MM.1S (cell line): ENCODE results near the gene TIGD4.

Source experiments
- DNase-seq: peaks from one replicate; pipeline ENCODE4 v3.0.0-alpha.2; 2015
- H2AFZ ChIP-seq: fragments of 300-600 bp; sonication (generic); 2 replicates; pipeline ENCODE4 v1.6.0; 2016; ENCODE audit warnings: antibody characterized with exemption, low read length
- H3F3A ChIP-seq: fragments of 300-600 bp; sonication (generic); 2 replicates; pipeline ENCODE4 v1.6.1; 2016; ENCODE audit warnings: mild to moderate bottlenecking, antibody characterized with exemption, low read length, moderate library complexity, mixed read lengths; ENCODE audit not compliant: insufficient read depth
- H3K27ac ChIP-seq: fragments of 300-600 bp; sonication (generic); 2 replicates; pipeline ENCODE4 v1.5.1; 2016; ENCODE audit warnings: mild to moderate bottlenecking, low read length
- H3K27me3 ChIP-seq: fragments of 300-600 bp; sonication (generic); replicated peaks from 2 replicates; pipeline ENCODE4 v1.6.0; 2016; ENCODE audit warnings: low read length; ENCODE audit not compliant: insufficient read depth
- H3K36me3 ChIP-seq: fragments of 300-600 bp; sonication (generic); replicated peaks from 2 replicates; pipeline ENCODE4 v1.6.1; 2016; ENCODE audit warnings: mild to moderate bottlenecking, low read length, mixed read lengths; ENCODE audit not compliant: insufficient read depth
- H3K4me1 ChIP-seq: fragments of 300-600 bp; sonication (generic); 2 replicates; pipeline ENCODE4 v1.6.1; 2016; ENCODE audit warnings: low read length, mixed read lengths
- H3K4me2 ChIP-seq: fragments of 300-600 bp; sonication (generic); 2 replicates; pipeline ENCODE4 v1.6.0; 2016; ENCODE audit warnings: low read depth, low read length
- H3K4me3 ChIP-seq: fragments of 300-600 bp; sonication (generic); 2 replicates; pipeline ENCODE4 v1.5.1; 2016; ENCODE audit warnings: low read length, mixed read lengths
- H3K79me2 ChIP-seq: fragments of 300-600 bp; sonication (generic); 2 replicates; pipeline ENCODE4 v1.6.1; 2016; ENCODE audit warnings: mixed run types, low read length, mixed read lengths
- H3K9ac ChIP-seq: fragments of 300-600 bp; sonication (generic); 2 replicates; pipeline ENCODE4 v1.6.1; 2016; ENCODE audit warnings: low read length, mixed read lengths
- H3K9me2 ChIP-seq: fragments of 300-600 bp; sonication (generic); replicated peaks from 2 replicates; pipeline ENCODE4 v1.6.1; 2016; ENCODE audit warnings: mild to moderate bottlenecking, low read length, mixed read lengths; ENCODE audit not compliant: insufficient read depth
- H3K9me3 ChIP-seq: fragments of 300-600 bp; sonication (generic); replicated peaks from 2 replicates; pipeline ENCODE4 v1.6.1; 2016; ENCODE audit warnings: mild to moderate bottlenecking, low read length, mixed read lengths; ENCODE audit not compliant: insufficient read depth
- H4K20me1 ChIP-seq: fragments of 300-600 bp; sonication (generic); 2 replicates; pipeline ENCODE4 v1.6.1; 2016; ENCODE audit warnings: mild to moderate bottlenecking, low read length, moderate library complexity, mixed read lengths; ENCODE audit not compliant: insufficient read depth
- EZH2 ChIP-seq: fragments of 300-600 bp; sonication (generic); optimal IDR thresholded peaks from 2 replicates; pipeline ENCODE3; 2017; ENCODE audit warnings: low read depth, mild to moderate bottlenecking, antibody characterized with exemption, low read length, mixed read lengths
- EZH2phosphoT487 ChIP-seq: fragments of 300-600 bp; sonication (generic); IDR thresholded peaks from 2 replicates; pipeline ENCODE4 v1.6.1; 2018; ENCODE audit warnings: antibody characterized with exemption, low read length
- TF ChIP-seq, protein P1 (sequence below): fragments of 300-600 bp; sonication (generic); IDR thresholded peaks from 2 replicates; pipeline ENCODE4 v1.5.1; 2016; ENCODE audit warnings: antibody characterized with exemption, low read length, mixed read lengths

The TIGD4 gene

DNA sequence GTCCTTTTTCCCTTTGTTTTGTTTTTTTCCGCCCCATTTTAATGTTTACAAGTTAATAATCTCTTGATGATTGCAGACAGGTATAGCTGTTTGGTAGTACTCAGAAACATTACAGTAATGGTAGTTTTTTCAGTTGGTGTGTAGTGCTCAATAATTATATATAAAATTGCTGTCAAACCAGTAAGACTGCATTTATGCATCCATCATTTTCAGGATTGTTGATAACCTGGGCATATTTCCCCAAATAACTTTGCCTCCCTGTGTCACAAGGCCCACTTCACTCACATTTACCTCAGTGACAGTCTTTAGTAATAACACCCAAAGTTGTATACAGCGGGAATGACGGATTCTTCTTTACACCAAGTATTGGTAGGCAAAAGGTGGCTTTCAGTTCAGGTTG lies 16.4 kb upstream of the TIGD4 start:
- Histone ChIP-seq H2AFZ (no peak overlapping the region), H3K4me2 (no peak overlapping the region), H3K9me2 (no peaks in the 10 kb centered on the region), H3K9me3 (no peaks in the 10 kb centered on the region), H3F3A (no peaks in the 10 kb centered on the region), H4K20me1 (no peaks in the 10 kb centered on the region), H3K9ac (no peak overlapping the region), H3K27ac (no peak overlapping the region), H3K36me3 (no peaks in the 10 kb centered on the region), H3K4me3 (no peak overlapping the region), H3K4me1 (no peaks in the 10 kb centered on the region; the same call in 1 of the 2 replicates), H3K27me3 (no peaks in the 10 kb centered on the region), H3K79me2 (peaks cover 80% of the 10 kb centered on the region)
- TF ChIP-seq EZH2phosphoT487 (no peak), EZH2 (no peak)
- TF ChIP-seq, protein P1, sequence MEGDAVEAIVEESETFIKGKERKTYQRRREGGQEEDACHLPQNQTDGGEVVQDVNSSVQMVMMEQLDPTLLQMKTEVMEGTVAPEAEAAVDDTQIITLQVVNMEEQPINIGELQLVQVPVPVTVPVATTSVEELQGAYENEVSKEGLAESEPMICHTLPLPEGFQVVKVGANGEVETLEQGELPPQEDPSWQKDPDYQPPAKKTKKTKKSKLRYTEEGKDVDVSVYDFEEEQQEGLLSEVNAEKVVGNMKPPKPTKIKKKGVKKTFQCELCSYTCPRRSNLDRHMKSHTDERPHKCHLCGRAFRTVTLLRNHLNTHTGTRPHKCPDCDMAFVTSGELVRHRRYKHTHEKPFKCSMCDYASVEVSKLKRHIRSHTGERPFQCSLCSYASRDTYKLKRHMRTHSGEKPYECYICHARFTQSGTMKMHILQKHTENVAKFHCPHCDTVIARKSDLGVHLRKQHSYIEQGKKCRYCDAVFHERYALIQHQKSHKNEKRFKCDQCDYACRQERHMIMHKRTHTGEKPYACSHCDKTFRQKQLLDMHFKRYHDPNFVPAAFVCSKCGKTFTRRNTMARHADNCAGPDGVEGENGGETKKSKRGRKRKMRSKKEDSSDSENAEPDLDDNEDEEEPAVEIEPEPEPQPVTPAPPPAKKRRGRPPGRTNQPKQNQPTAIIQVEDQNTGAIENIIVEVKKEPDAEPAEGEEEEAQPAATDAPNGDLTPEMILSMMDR, result no peak
- no peak for DNase-seq

DNA sequence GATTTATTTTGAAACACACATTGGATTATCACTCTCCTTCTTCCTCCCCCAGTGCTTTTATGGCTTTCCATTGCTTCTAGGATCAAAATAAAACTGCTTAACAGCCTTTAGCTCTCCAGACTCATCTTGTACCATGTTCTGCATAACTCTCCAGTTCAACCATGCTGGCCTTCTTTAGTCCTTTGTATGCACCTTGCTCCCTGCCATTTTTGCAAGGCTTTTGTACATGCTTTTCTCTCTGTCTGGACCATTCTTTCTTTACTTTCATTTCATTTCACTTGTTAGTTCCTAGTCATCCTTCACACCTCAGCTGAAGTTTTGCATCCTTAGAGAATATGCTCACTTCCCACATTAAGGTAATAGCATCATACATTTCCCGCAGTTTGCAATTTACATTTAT lies 7.1 kb upstream of the TIGD4 start:
- Histone ChIP-seq H2AFZ (no peak overlapping the region), H3K27ac (peak overlapping the region; percentile 29; the same call in 1 of the 2 replicates), H3K9ac (no peak overlapping the region), H4K20me1 (no peaks in the 10 kb centered on the region), H3K4me3 (peak overlapping the region; percentile 10; the same call in 1 of the 2 replicates), H3K4me2 (peak overlapping the region; percentile 53), H3K36me3 (no peaks in the 10 kb centered on the region), H3K4me1 (peaks cover 34% of the 10 kb centered on the region), H3K9me2 (no peaks in the 10 kb centered on the region), H3K79me2 (peaks cover 91% of the 10 kb centered on the region), H3F3A (no peaks in the 10 kb centered on the region), H3K9me3 (no peaks in the 10 kb centered on the region), H3K27me3 (no peaks in the 10 kb centered on the region)
- no peak for DNase-seq
- no peak for TF ChIP-seq EZH2
- TF ChIP-seq, protein P1, result no peak

DNA sequence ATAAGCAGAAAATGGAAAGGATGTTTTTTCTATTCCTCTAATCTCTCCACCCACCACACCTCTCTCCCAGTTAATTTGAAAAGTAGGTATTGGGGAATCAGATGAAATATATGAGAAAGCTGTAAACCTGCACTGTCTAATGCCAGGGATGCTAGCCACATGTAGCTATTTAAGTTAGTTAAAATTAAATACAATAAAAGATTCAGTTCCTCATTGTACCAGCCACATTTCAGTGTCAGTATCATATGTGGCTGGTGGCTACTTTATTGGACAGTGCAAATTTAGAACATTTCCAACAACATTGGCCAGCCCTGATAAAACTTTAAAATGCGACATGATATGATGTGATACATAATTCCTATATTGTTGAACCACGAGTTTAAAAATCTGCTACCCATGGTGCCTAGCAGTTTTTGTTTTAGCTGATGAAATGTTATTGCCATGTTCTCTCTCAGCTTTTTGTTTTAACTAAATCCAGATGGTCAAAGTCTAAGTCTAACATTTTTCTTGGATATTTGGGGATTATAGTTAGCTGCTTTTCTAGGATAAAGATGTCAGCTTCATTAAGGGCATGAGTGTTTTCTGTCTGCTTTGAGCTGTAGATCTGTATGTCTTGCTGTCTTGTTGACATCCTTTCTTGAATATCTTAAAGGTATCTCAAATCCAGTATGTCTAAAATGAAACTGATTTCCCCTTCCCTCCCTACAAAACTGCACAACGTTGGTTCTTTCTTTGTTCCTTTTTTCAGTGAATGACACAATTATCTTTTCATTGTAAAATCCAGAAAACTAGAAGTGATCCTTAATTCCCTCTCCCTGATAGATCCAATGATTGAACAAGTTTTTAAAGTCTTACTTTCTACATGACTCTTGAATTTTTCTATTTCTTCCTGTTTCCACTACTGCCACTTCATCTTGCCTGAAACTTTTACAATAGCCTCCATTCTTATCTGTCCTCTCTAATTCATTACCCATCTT lies 6.4 kb upstream of the TIGD4 start:
- Histone ChIP-seq H3K79me2 (peaks cover 93% of the 10 kb centered on the region), H4K20me1 (no peaks in the 10 kb centered on the region), H3K27ac (peak overlapping the region; percentile 29; the same call in 1 of the 2 replicates), H3K4me2 (peak overlapping the region; percentile 53), H3K4me3 (peak overlapping the region; percentile 10; the same call in 1 of the 2 replicates), H3K27me3 (no peaks in the 10 kb centered on the region), H3K9me2 (no peaks in the 10 kb centered on the region), H3K9ac (no peak overlapping the region), H3K36me3 (no peaks in the 10 kb centered on the region), H3F3A (no peaks in the 10 kb centered on the region), H2AFZ (no peak overlapping the region), H3K9me3 (no peaks in the 10 kb centered on the region), H3K4me1 (peaks cover 37% of the 10 kb centered on the region)
- TF ChIP-seq EZH2phosphoT487, result no peak
- TF ChIP-seq, protein P1, result no peak
- TF ChIP-seq EZH2, result no peak
- DNase-seq, result no peak
